K562 (cell line): ENCODE data around the gene RSPRY1. TPM values are rescaled to one million over a fixed set of nuclear protein-coding genes. Genes with fewer than 3 reads are reported as not detected.

ENCODE experiments used
- ATF7 ChIP-seq: fragments of 450-650 bp; IDR thresholded peaks from 2 replicates; pipeline ENCODE4 v1.7.1; 2014; ENCODE audit warnings: mild to moderate bottlenecking, moderate library complexity
- ID3 ChIP-seq, 2 experiments: fragments of 250-450 bp in 1 of 2; fragments of 450-650 bp in 1 of 2; sonication (Bioruptor Pico) in 1 of 2; IDR thresholded peaks; 2 replicates each; pipeline versions ENCODE4 v1.6.1 to v1.8.0; 2016 to 2021; ENCODE audit warnings: mild to moderate bottlenecking in 2 of 2, moderate library complexity in 2 of 2, missing compliant biosample characterization in 1 of 2, missing genetic modification characterization in 1 of 2
- MGA ChIP-seq: fragments of 450-650 bp; IDR thresholded peaks from 2 replicates; pipeline ENCODE4 v1.6.1; 2016; ENCODE audit warnings: mild to moderate bottlenecking, moderate library complexity
- SIN3A ChIP-seq, 2 experiments: fragments of 150-350 bp in 1 of 2; IDR thresholded peaks; 2 replicates each; pipeline ENCODE4 v1.6.1; 2011 to 2016; ENCODE audit warnings: borderline replicate concordance in 2 of 2, low read depth in 2 of 2, low read length in 2 of 2, mild to moderate bottlenecking in 2 of 2, moderate library complexity in 2 of 2; ENCODE audit not compliant: control insufficient read depth in 1 of 2
- TEAD1 ChIP-seq, 2 experiments: fragments of 450-650 bp in 1 of 2; sonication (generic) in 1 of 2; formaldehyde crosslinking; IDR thresholded peaks; 2 replicates each; pipeline versions ENCODE4 v1.4.0 to v1.8.0; 2020 to 2022; ENCODE audit warnings: mild to moderate bottlenecking in 2 of 2, missing genetic modification reagents in 1 of 2
- ZBTB11 ChIP-seq, 3 experiments: fragments of 200-800 bp in 1 of 3; fragments of 250-450 bp in 1 of 3; fragments of 450-650 bp in 1 of 3; sonication (Bioruptor Pico) in 1 of 3; sonication (Bioruptor generic) in 1 of 3; formaldehyde crosslinking in 1 of 3; IDR thresholded peaks; 2 replicates each; pipeline versions ENCODE4 v1.6.1 to v1.8.0; 2016 to 2022; ENCODE audit warnings: mild to moderate bottlenecking in 2 of 3, missing genetic modification characterization in 2 of 3, missing compliant biosample characterization in 1 of 3, moderate library complexity in 1 of 3
- polyA plus RNA-seq, 8 experiments: library from polyadenylated mRNA; depleted of rRNA in 4 of 8; stranded (reverse) in 5 of 8; unstranded in 3 of 8; fragments of >200 nt; fragmentation: Nextera tagmentation in 2 of 8; fragmentation: Illumina TruSeq in 1 of 8; extraction: Ambion mirVana in 2 of 8; extraction: Trizol in 1 of 8; gene quantifications; 2 replicates each; pipeline versions ENCODE4 v1.2.1 to v1.2.3, GENCODE V29; 2011 to 2014; ENCODE audit warnings: inconsistent platforms in 1 of 8, missing spikeins in 1 of 8
- total RNA-seq, 7 experiments: library from RNA; depleted of rRNA in 6 of 7; stranded (reverse); fragments of >200 nt in 6 of 7; fragmentation: Illumina TruSeq in 2 of 7; extraction: Trizol in 2 of 7; gene quantifications; 2 replicates each; pipeline versions ENCODE4 v1.2.1 to v1.2.3, GENCODE V29; 2011 to 2021; ENCODE audit warnings: low replicate concordance in 1 of 7
- TF ChIP-seq, protein P1 (sequence below): fragments of 200-800 bp; sonication (Bioruptor generic); IDR thresholded peaks from 2 replicates; pipeline ENCODE4 v1.6.1; 2017; ENCODE audit warnings: missing genetic modification characterization, missing compliant biosample characterization

RSPRY1 gene
- total and polyA plus RNA-seq, 9 of the 15 experiments (the other 6 are each of a cell fraction or from before 2014, with no cell fraction given), result 10.2 to 27.8 (median 20.8) TPM

DNA sequence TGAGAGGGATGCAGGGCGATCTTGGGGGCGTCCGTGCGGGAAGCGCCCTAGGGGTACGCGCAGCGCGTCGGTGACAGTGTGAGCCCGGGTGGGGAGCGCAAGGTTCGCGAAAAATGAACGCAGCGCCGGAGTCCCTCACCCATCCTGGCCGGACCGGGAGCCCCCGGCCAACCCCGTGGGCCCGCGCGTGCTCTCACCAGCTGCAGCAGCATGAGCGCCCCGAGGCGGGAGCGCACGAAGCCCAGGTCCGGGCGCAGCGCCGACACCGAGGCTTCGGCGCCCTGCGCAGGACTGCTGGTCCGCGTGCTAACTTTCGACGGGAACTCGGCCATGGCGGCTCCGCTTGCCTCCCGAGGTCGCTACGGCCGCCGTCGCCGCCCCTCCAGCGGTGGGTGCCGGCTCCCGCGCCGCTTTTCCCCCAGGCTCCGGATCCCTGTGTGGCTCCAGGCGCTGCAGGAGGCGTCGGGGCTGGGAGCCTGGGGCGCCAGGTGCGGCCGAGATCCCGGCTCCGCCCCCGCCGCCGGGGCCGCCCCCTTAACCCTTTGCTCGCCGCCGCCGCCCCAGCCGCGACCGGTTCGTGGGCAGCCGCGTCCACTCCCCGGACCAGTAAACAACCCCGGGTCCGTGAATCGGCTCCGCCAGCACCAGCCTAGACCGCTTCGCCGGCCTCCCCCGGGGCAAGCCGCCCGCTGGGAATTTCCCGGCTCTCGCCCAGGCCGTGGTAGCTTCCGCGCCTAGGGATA, 98.3 kb downstream of the RSPRY1 start, which contains the start of gene PLLP (continued):
- TF ChIP-seq MGA, result peak; percentile 99
- TF ChIP-seq SIN3A (IDR thresholded peaks at IDR 0.05; ENCODE audit: borderline replicate concordance in 2 of 2, control insufficient read depth in 1 of 2, low read depth in 2 of 2, low read length in 2 of 2), result peak in 1 of 2 experiments; percentile 34; a peak in 1 of 4 replicates
- TF ChIP-seq TEAD1 (CRISPR knock-in tag; IDR thresholded peaks at IDR 0.05), result peak in 1 of 2 experiments; percentile 84; a peak in 2 of 4 replicates
- TF ChIP-seq ZBTB11 (CRISPR knock-in tag; IDR thresholded peaks at IDR 0.05), result no peak
- TF ChIP-seq ATF7, result peak; percentile 64
- no peak for TF ChIP-seq ID3 (CRISPR knock-in tag; IDR thresholded peaks at IDR 0.05)
- TF ChIP-seq ID3 (tag; IDR thresholded peaks at IDR 0.05), result peak; percentile 78; the same call in 1 of the 2 replicates
- TF ChIP-seq, protein P1, sequence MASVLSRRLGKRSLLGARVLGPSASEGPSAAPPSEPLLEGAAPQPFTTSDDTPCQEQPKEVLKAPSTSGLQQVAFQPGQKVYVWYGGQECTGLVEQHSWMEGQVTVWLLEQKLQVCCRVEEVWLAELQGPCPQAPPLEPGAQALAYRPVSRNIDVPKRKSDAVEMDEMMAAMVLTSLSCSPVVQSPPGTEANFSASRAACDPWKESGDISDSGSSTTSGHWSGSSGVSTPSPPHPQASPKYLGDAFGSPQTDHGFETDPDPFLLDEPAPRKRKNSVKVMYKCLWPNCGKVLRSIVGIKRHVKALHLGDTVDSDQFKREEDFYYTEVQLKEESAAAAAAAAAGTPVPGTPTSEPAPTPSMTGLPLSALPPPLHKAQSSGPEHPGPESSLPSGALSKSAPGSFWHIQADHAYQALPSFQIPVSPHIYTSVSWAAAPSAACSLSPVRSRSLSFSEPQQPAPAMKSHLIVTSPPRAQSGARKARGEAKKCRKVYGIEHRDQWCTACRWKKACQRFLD, result peak; percentile 59; the same call in 1 of the 2 replicates
